HFFc6 (cell line): ENCODE data around the gene MLC1. TPM values are rescaled to one million over a fixed set of nuclear protein-coding genes. Genes with fewer than 3 reads are reported as not detected.

Experiments used
- DNase-seq: peaks from one replicate; pipeline ENCODE4 v3.0.0-alpha.2; 2018
- H3K27ac Mint-ChIP-seq: 2 replicates; pipeline ENCODE4 v1.8.0; 2020; ENCODE audit warnings: mild to moderate bottlenecking, mixed read lengths
- H3K27me3 Mint-ChIP-seq: 2 replicates; pipeline ENCODE4 v1.8.0; 2021; ENCODE audit warnings: mild to moderate bottlenecking, moderate library complexity, mixed read lengths; ENCODE audit not compliant: insufficient read depth
- H3K36me3 Mint-ChIP-seq: 2 replicates; pipeline ENCODE4 v1.8.0; 2021; ENCODE audit warnings: low read depth, mixed read lengths
- H3K4me1 Mint-ChIP-seq: 2 replicates; pipeline ENCODE4 v1.8.0; 2020; ENCODE audit warnings: low read depth, mixed read lengths
- H3K4me3 Mint-ChIP-seq: 2 replicates; pipeline ENCODE4 v1.8.0; 2020; ENCODE audit warnings: mild to moderate bottlenecking, moderate library complexity, mixed read lengths
- H3K9me3 Mint-ChIP-seq: 2 replicates; pipeline ENCODE4 v1.8.0; 2020; ENCODE audit warnings: mild to moderate bottlenecking, mixed read lengths
- total RNA-seq, 6 experiments: library from RNA; stranded (reverse); fragmentation: NEBNext Ultra II Directional; extraction: Animal tissue kit (Norgen Biotek cat#: 25700); gene quantifications; 2 replicates in 1 of 6; 3 replicates in 5 of 6; pipeline ENCODE4 v1.2.3, GENCODE V29; 2021
- TF ChIP-seq, protein P1 (sequence below): fragments of 200-600 bp; sonication (generic); IDR thresholded peaks from 2 replicates; pipeline ENCODE4 v1.5.0; 2021; ENCODE audit warnings: antibody characterized with exemption, mild to moderate bottlenecking

Gene MLC1
- total RNA-seq, 6 experiments from 2014 or later: not detected

DNA sequence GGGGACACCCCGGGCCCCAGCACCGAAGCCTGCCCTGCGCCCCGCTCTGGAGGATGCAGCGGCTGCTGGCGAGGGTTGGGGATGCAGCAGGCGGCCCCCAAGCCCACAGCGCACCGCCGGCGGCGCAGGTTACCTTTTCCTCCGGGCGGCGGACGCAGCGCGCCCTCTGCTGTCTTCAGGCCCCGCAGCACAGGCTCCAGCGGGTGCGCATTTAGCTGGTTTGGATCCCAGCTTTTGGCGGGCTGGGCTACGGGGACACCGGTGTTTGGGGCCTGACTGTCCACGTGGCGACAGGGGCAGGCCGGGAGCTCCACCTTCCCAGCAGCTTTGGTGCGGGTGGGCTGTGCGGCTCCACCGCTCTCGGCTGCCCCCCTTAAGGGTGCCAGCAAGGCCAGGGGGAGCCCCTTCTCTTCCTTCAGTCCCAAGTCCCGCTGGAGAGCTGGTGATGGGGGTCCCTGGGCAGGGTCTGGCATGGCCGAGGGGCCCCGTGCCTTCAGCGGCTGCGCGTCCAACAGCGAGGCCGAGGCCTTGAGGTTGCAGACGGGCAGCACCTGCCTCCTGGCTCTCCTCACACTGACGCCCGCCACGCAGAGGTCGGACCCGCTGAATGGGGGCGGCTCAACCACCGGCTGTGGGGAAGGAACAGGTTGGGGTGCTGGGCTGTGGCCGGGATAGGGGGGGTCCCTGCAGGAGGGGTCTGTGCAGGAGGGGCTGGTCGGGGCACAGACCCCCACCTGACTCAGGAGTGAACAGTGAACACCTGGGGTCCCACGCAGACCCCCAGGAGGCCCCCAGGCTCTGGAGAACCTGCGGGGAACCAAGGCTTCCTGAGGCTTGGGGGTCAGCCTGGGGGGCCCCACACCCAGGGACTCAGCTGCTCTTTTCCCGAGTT lies 54.7 kb downstream of the MLC1 start:
- H3K4me3 Mint-ChIP-seq: no peak overlapping the region
- no peak overlapping the region for H3K27ac Mint-ChIP-seq
- TF ChIP-seq, protein P1, sequence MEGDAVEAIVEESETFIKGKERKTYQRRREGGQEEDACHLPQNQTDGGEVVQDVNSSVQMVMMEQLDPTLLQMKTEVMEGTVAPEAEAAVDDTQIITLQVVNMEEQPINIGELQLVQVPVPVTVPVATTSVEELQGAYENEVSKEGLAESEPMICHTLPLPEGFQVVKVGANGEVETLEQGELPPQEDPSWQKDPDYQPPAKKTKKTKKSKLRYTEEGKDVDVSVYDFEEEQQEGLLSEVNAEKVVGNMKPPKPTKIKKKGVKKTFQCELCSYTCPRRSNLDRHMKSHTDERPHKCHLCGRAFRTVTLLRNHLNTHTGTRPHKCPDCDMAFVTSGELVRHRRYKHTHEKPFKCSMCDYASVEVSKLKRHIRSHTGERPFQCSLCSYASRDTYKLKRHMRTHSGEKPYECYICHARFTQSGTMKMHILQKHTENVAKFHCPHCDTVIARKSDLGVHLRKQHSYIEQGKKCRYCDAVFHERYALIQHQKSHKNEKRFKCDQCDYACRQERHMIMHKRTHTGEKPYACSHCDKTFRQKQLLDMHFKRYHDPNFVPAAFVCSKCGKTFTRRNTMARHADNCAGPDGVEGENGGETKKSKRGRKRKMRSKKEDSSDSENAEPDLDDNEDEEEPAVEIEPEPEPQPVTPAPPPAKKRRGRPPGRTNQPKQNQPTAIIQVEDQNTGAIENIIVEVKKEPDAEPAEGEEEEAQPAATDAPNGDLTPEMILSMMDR: peak; percentile 86
- no peaks in the 10 kb centered on the region for H3K36me3 Mint-ChIP-seq
- DNase-seq: peak; percentile 45
- H3K4me1 Mint-ChIP-seq: no peaks in the 10 kb centered on the region
- H3K27me3 Mint-ChIP-seq: peaks cover 7% of the 10 kb centered on the region
- H3K9me3 Mint-ChIP-seq: no peaks in the 10 kb centered on the region

DNA sequence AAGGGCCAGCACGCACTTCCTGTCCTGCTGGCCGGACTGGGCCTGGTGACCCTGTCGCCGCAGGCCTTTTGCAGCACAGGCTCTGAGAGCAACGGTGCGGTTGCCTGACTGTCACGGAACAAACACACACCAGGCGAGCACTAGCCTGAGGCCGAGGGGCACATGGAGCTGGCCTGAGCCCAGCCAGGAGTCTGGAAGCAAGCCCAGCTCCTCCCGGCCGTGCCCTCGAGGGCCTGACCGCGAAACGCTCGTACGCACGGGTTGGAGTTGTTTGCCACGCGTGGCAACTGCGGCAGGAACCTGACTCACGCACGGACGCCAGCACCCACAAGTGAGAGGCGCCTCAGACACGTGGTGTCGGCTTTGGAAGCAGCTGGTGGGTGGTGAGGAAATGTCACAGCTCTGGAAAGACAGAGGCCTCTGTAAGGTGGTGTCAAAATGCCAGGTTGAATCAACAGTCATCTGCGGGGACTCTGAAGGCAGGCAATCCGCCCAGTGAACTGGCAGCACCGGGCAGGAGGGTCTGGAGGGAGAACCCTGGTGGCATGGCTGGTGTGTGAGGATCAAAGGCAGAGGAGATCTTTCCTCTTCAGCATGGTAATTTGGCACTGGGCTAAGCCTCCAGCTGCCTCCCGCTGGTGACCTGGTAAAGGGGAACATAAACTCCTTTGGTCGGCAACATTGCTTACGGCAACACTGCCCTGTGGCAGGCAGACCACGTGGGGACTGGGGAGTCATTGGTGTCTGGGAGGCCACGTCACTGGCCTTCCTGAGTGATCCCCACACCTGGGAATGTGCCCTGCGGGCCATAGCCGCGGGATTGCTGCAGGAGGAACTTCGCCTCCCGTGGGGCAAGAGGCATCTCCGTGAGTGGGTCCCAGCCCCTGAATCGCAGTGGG lies 57.3 kb downstream of the MLC1 start:
- Mint-ChIP-seq H3K27ac (no peak overlapping the region), H3K4me1 (no peaks in the 10 kb centered on the region), H3K36me3 (no peaks in the 10 kb centered on the region), H3K27me3 (peaks cover 7% of the 10 kb centered on the region), H3K9me3 (no peaks in the 10 kb centered on the region), H3K4me3 (no peak overlapping the region)
- TF ChIP-seq, protein P1: no peak
- peak; percentile 11 for DNase-seq

DNA sequence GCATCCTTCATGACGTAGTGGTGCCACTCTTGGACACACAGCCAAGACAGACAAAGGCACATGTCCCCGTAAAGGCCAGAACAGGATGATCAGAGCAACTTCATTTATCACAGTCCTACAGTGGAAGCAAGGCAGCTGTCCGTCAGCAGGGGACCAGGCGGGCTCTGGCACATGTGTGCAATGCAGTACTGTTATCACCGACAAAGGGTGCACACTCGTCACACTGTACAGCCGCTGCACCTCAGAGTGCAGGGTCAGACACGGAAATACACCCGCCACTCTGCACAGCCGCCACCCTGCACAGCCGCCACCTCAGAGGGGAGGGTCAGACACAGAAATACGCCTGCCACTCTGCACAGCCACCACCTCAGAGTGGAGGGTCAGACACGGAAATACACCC lies 59.2 kb downstream of the MLC1 start:
- Mint-ChIP-seq H3K4me1 (no peaks in the 10 kb centered on the region), H3K27me3 (peaks cover 7% of the 10 kb centered on the region), H3K36me3 (no peaks in the 10 kb centered on the region), H3K27ac (no peak overlapping the region), H3K4me3 (no peak overlapping the region), H3K9me3 (no peaks in the 10 kb centered on the region)
- TF ChIP-seq, protein P1: no peak
- no peak for DNase-seq

DNA sequence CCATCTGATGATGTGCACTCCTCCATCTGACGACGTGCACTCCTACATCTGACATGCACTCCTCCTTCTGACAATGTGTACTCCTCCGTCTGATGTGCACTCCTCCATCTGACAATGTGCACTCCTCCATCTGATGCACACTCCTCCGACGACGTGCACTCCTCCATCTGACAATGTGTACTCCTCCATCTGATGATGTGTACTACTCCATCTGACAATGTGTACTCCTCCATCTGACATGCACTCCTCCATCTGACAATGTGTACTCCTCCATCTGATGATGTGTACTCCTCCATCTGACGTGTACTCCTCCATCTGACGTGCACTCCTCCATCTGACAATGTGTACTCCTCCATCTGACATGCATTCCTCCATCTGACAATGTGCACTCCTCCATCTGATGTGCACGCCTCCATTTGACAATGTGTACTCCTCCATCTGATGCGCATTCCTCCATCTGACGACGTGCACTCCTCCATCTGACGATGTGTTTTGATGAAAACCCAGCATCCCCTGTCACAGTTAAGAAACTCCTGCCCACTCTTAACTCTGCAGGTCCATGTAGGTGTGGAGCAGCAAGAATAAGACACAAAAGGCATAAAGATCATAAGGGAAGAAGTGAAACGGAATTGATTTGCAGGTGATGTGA lies 62.9 kb downstream of the MLC1 start:
- H3K4me1 Mint-ChIP-seq: no peaks in the 10 kb centered on the region

DNA sequence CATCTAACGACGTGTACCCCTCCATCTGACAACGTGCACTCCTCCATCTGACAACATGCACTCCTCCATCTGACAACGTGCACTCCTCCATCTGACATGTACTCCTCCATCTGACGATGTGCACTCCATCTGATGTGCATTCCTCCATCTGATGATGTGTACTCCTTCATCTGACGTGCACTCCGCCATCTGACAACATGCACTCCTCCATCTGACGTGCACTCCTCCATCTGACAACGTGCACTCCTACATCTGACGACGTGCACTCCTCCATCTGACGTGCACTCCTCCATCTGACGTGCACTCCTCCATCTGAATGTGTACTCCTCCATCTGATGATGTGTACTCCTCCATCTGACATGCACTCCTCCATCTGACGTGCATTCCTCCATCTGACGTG lies 64.6 kb downstream of the MLC1 start:
- Mint-ChIP-seq H3K4me1 (no peaks in the 10 kb centered on the region), H3K27ac (no peak overlapping the region), H3K4me3 (no peak overlapping the region), H3K9me3 (no peaks in the 10 kb centered on the region; the same call in 1 of the 2 replicates), H3K27me3 (peaks cover 12% of the 10 kb centered on the region), H3K36me3 (no peaks in the 10 kb centered on the region)
- DNase-seq: no peak
- TF ChIP-seq, protein P1: no peak

More for the DNA sequence above, 62.9 kb downstream of the MLC1 start:
- no peak for DNase-seq
- Mint-ChIP-seq H3K4me3 (no peak overlapping the region), H3K36me3 (no peaks in the 10 kb centered on the region), H3K27ac (no peak overlapping the region), H3K9me3 (no peaks in the 10 kb centered on the region; the same call in 1 of the 2 replicates), H3K27me3 (peaks cover 8% of the 10 kb centered on the region)
- TF ChIP-seq, protein P1: no peak
